ENCODE measurements around the gene MYL10. TPM values are rescaled to one million over a fixed set of nuclear protein-coding genes. Genes with fewer than 3 reads are reported as not detected.

MYL10 gene
- polyA plus RNA-seq, 2 of the 4 experiments (the other 2 are of a cell fraction) = not detected

DNA sequence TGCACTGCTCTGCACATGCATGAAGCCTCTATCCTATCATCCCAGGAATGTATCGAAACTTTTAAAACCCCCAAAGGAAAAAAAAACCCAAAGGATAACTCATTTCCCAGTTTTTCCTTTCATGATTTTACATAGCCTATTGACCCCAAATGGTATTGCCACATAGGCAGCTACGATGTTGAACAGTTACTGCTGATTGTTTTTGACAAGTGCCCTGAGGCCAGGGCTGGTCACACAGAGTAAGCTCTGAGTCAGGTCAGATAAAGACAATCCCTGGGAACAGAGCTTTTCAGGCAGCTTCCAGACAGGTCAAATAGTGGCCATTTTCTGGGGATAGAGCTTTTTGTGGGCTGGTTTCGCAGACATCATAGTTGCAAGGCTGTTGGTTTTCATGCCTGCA, 52.1 kb downstream of the MYL10 start (continued):
- TF ChIP-seq, protein P1, sequence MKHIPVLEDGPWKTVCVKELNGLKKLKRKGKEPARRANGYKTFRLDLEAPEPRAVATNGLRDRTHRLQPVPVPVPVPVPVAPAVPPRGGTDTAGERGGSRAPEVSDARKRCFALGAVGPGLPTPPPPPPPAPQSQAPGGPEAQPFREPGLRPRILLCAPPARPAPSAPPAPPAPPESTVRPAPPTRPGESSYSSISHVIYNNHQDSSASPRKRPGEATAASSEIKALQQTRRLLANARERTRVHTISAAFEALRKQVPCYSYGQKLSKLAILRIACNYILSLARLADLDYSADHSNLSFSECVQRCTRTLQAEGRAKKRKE (CRISPR knock-in tag; IDR thresholded peaks at IDR 0.05; ENCODE audit: low read depth) = no peak
- no peak for TF ChIP-seq FOSB (CRISPR knock-in tag; IDR thresholded peaks at IDR 0.05)

GRCh38 chr7:101575721-101576120, 53.4 kb downstream of the MYL10 start:
- POLR2A ChIA-PET = no interaction called here
- no peak for ATAC-seq
- Histone ChIP-seq H3K9me3 (peaks cover 23% of the 10 kb centered on the region), H3K4me2 (no peak overlapping the region), H3K27ac (no peak overlapping the region), H3K4me1 (no peaks in the 10 kb centered on the region), H3K4me3 (no peak overlapping the region)
- CTCF ChIA-PET = interaction anchor here (0.6 to 1.2 kb wide), 3 partner anchors 32 to 655 kb away, joined by 3 to 5 read pairs (median 3); no protein-coding TSS in a partner anchor
- FAIRE-seq = no peak
- TF ChIP-seq KDM5A (IDR thresholded peaks at IDR 0.05) (no peak), NFE2L2 (conservative IDR thresholded peaks at IDR 0.05; ENCODE audit: low read length) (no peak), POLR2A (IDR thresholded peaks at IDR 0.05; ENCODE audit: low read length) (no peak), RARB (CRISPR knock-in tag; IDR thresholded peaks at IDR 0.05) (no peak), PHF8 (IDR thresholded peaks at IDR 0.05; ENCODE audit: borderline replicate concordance, low read depth) (no peak), POLR2AphosphoS2 (conservative IDR thresholded peaks at IDR 0.05; ENCODE audit: low read length) (no peak)
- TF ChIP-seq, protein P2, sequence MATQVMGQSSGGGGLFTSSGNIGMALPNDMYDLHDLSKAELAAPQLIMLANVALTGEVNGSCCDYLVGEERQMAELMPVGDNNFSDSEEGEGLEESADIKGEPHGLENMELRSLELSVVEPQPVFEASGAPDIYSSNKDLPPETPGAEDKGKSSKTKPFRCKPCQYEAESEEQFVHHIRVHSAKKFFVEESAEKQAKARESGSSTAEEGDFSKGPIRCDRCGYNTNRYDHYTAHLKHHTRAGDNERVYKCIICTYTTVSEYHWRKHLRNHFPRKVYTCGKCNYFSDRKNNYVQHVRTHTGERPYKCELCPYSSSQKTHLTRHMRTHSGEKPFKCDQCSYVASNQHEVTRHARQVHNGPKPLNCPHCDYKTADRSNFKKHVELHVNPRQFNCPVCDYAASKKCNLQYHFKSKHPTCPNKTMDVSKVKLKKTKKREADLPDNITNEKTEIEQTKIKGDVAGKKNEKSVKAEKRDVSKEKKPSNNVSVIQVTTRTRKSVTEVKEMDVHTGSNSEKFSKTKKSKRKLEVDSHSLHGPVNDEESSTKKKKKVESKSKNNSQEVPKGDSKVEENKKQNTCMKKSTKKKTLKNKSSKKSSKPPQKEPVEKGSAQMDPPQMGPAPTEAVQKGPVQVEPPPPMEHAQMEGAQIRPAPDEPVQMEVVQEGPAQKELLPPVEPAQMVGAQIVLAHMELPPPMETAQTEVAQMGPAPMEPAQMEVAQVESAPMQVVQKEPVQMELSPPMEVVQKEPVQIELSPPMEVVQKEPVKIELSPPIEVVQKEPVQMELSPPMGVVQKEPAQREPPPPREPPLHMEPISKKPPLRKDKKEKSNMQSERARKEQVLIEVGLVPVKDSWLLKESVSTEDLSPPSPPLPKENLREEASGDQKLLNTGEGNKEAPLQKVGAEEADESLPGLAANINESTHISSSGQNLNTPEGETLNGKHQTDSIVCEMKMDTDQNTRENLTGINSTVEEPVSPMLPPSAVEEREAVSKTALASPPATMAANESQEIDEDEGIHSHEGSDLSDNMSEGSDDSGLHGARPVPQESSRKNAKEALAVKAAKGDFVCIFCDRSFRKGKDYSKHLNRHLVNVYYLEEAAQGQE (IDR thresholded peaks at IDR 0.05) = no peak
- TF ChIP-seq, protein P1 (CRISPR knock-in tag; IDR thresholded peaks at IDR 0.05; ENCODE audit: low read depth) = no peak
- TF ChIP-seq, protein P3, sequence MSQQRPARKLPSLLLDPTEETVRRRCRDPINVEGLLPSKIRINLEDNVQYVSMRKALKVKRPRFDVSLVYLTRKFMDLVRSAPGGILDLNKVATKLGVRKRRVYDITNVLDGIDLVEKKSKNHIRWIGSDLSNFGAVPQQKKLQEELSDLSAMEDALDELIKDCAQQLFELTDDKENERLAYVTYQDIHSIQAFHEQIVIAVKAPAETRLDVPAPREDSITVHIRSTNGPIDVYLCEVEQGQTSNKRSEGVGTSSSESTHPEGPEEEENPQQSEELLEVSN (IDR thresholded peaks at IDR 0.05; ENCODE audit: borderline replicate concordance, low read depth) = no peak
- no peak for DNase-seq (ENCODE audit: low read depth in 1 of 2, low spot score in 1 of 2)

DNA sequence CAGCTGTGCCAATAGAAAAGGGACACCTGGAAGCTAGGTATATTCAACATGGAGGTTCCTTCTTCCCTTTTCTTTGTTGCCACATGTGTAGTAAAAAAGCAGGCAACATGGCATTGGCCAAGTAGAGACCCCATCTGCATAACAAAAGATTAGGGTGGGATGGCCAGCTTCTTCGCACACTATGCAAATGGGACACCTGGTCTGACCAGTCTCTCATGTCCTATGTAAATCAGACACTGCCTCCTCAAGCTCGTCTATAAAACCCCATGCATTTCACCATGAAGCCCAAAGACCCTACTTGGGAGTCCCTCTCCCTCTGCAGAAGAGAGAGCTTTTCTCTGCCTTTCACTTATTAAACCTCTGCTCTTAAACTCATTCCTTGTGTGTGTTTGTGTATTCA, 53.9 kb downstream of the MYL10 start:
- FAIRE-seq (no peak), DNase-seq (ENCODE audit: low read depth in 1 of 2, low spot score in 1 of 2) (no peak), ATAC-seq (no peak)
- 48% methylated on average over 2 of the region's 2 CpGs for WGBS (ENCODE audit: missing lambda C conversion rate)
- TF ChIP-seq MAX (IDR thresholded peaks at IDR 0.05) (no peak), TFCP2L1 (CRISPR knock-in tag; IDR thresholded peaks at IDR 0.05) (no peak), JUN (IDR thresholded peaks at IDR 0.05) (no peak), EHF (CRISPR knock-in tag; IDR thresholded peaks at IDR 0.05) (no peak), NFE2L2 (conservative IDR thresholded peaks at IDR 0.05; ENCODE audit: low read length) (no peak), NR3C1 (IDR thresholded peaks at IDR 0.05) (no peak), EHMT2 (IDR thresholded peaks at IDR 0.05; ENCODE audit: low read depth) (no peak), CHD2 (IDR thresholded peaks at IDR 0.05; ENCODE audit: low read length, partially characterized antibody) (no peak), FOXS1 (CRISPR knock-in tag; IDR thresholded peaks at IDR 0.05) (no peak), RNF2 (IDR thresholded peaks at IDR 0.05; ENCODE audit: borderline replicate concordance, low read depth) (no peak), EP300 (IDR thresholded peaks at IDR 0.05) (no peak), HOXA7 (CRISPR knock-in tag; IDR thresholded peaks at IDR 0.05) (no peak), TP53 (CRISPR knock-in tag; IDR thresholded peaks at IDR 0.05) (no peak), ESRRA (IDR thresholded peaks at IDR 0.05; ENCODE audit: borderline replicate concordance, low read length) (no peak), PBX3 (IDR thresholded peaks at IDR 0.05) (no peak), RAD21 (conservative IDR thresholded peaks at IDR 0.05 in 1 of 2, IDR thresholded peaks at IDR 0.05 in 1 of 2) (no peak)
- TF ChIP-seq, protein P4, sequence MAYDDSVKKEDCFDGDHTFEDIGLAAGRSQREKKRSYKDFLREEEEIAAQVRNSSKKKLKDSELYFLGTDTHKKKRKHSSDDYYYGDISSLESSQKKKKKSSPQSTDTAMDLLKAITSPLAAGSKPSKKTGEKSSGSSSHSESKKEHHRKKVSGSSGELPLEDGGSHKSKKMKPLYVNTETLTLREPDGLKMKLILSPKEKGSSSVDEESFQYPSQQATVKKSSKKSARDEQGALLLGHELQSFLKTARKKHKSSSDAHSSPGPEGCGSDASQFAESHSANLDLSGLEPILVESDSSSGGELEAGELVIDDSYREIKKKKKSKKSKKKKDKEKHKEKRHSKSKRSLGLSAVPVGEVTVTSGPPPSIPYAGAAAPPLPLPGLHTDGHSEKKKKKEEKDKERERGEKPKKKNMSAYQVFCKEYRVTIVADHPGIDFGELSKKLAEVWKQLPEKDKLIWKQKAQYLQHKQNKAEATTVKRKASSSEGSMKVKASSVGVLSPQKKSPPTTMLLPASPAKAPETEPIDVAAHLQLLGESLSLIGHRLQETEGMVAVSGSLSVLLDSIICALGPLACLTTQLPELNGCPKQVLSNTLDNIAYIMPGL (CRISPR knock-in tag; IDR thresholded peaks at IDR 0.05; ENCODE audit: borderline replicate concordance) = no peak
- Histone ChIP-seq H3K4me1 (no peaks in the 10 kb centered on the region), H3K4me2 (no peak overlapping the region), H3K9me3 (peaks cover 28% of the 10 kb centered on the region), H3K4me3 (no peak overlapping the region), H3K27ac (no peak overlapping the region)
- ChIA-PET CTCF (interaction anchor here (1.2 kb wide), 1 partner anchor 32 kb away, joined by 5 read pairs; no protein-coding TSS in a partner anchor), POLR2A (no interaction called here)

Data from A549 (cell line).